ENCODE measurements around the gene REV3L. TPM values are rescaled to one million over a fixed set of nuclear protein-coding genes. Genes with fewer than 3 reads are reported as not detected.
"Not testable (repeated sequence)": the region's sequence is repeated elsewhere in the genome, so short reads cannot be mapped to it uniquely, and the experiment has no call there.

The REV3L gene
- total RNA-seq, 5 donors from 2014 or later (not counting 1 experiment from before 2014, with no cell fraction given) = 18.0 to 27.6 (median 22.1) TPM

DNA sequence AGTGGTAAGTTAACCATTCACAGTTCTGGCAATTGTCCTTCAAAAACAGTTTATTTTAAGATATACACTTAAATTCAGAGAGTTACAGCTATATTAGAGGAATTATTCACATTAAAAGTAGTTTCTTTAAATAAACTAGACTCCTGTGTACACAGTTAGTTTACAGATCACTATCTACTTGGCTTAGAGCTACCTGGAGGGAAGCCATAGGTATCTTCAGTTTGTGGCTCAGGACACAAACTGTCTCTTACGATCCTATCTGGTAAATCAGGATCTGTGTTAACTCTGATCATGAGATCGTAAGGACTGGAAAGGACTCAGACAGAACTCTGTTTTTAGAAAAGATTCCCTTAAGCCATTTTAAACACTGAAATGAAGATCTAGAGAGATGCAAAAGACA is 160.9 kb downstream of the REV3L start:
- no peaks in the 10 kb centered on the region for H3K27me3 ChIP-seq (replicated peaks in 1 of 2; ENCODE audit: control insufficient read depth in 2 of 2, extremely low read depth in 1 of 2, insufficient read depth in 2 of 2, low read length in 1 of 2)
- 94% methylated on average over 2 of the region's 2 CpGs for WGBS (ENCODE audit: insufficient coverage)
- no peak for DNase-seq
- no peak overlapping the region for H3K27ac ChIP-seq (ENCODE audit: low read length)
- CTCF ChIA-PET = interaction anchor here in 1 of 2 donors (0.6 to 1.1 kb wide), 3 partner anchors 11 to 1279 kb away, joined by 3 to 5 read pairs (median 3); no protein-coding TSS in a partner anchor
- H3K4me1 ChIP-seq (ENCODE audit: control insufficient read depth in 1 of 2, extremely low read depth in 1 of 2, insufficient read depth in 2 of 2, low read length in 2 of 2) = no peaks in the 10 kb centered on the region
- Mint-ChIP-seq H3K36me3 (peaks cover 47% of the 10 kb centered on the region), H3K27ac (no peak overlapping the region), H3K4me1 (no peaks in the 10 kb centered on the region), H3K27me3 (no peaks in the 10 kb centered on the region), H3K9me3 (no peaks in the 10 kb centered on the region), H3K4me3 (no peak overlapping the region)
- POLR2A ChIA-PET = interaction anchor here in 1 of 2 donors (0.6 kb wide), 1 partner anchor 620 kb away, joined by 3 read pairs; no protein-coding TSS in a partner anchor
- ATAC-seq (replicated peaks in 1 of 4) = no peak
- H3K36me3 ChIP-seq (ENCODE audit: control insufficient read depth in 2 of 2, extremely low read depth in 1 of 2, insufficient read depth in 1 of 2, low read length in 1 of 2) = peaks cover 0 to 14% of the 10 kb centered on the region in 2 donors
- H3K4me3 ChIP-seq (ENCODE audit: control insufficient read depth in 1 of 2, extremely low read depth in 1 of 2, low read length in 1 of 2) = no peak overlapping the region
- H3K9me3 ChIP-seq = no peaks in the 10 kb centered on the region

DNA sequence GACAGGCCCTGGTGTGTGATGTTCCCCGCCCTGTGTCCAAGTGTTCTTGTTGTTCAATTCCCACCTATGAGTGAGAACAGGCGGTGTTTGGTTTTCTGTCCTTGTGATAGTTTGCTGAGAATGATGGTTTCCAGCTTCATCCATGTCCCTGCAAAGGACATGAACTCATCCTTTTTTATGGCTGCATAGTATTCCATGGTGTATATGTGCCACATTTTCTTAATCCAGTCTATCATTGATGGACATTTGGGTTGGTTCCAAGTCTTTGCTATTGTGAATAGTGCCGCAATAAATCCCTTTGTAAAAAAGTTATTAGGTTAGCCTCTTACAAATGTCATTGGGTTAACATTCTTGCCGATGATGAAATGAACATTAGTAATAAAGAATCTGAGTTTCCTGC is 175.1 kb downstream of the REV3L start:
- DNase-seq; ATAC-seq (replicated peaks in 1 of 4); H3K4me1 Mint-ChIP-seq; H3K27me3 Mint-ChIP-seq; CTCF ChIA-PET; H3K4me3 Mint-ChIP-seq; H3K9me3 ChIP-seq; POLR2A ChIA-PET; H3K27ac Mint-ChIP-seq; H3K4me3 ChIP-seq (ENCODE audit: control insufficient read depth in 1 of 2, extremely low read depth in 1 of 2, low read length in 1 of 2); H3K27ac ChIP-seq (ENCODE audit: low read length); H3K4me1 ChIP-seq (ENCODE audit: control insufficient read depth in 1 of 2, extremely low read depth in 1 of 2, insufficient read depth in 2 of 2, low read length in 2 of 2); H3K27me3 ChIP-seq (replicated peaks in 1 of 2; ENCODE audit: control insufficient read depth in 2 of 2, extremely low read depth in 1 of 2, insufficient read depth in 2 of 2, low read length in 1 of 2); H3K9me3 Mint-ChIP-seq: not testable (repeated sequence)
- 100% methylated on average over 1 of the region's 4 CpGs for WGBS (ENCODE audit: insufficient coverage)
- peaks cover 61% of the 10 kb centered on the region for H3K36me3 Mint-ChIP-seq
- peaks cover 5 to 43% of the 10 kb centered on the region in 2 donors for H3K36me3 ChIP-seq (ENCODE audit: control insufficient read depth in 2 of 2, extremely low read depth in 1 of 2, insufficient read depth in 1 of 2, low read length in 1 of 2)

DNA sequence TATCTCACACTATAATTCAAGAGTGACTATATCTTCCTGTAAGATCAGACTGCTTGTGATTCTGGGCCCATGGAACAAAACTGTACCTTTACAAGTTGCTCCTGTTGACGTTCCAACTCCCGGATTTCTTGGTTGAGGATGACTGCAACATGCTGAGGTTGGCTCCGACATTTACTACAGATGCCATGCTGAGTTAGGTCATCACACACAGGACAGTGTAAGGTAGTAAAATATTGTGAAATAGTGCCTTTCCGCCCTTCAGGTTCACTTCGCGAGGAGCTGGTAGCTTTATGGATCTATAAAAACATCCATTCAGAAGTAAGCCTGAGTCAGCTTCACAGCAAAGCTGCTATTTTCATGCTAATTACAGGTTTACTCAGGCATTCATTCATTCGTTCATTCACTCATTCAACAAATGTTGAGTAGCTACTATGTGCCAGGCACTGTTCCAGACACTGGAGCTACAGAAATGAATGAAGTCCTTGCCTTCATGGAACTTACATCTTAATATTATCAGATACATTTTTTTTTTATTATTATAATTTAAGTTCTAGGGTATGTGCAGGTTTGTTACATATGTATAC is 175.7 kb downstream of the REV3L start:
- peaks cover 62% of the 10 kb centered on the region for H3K36me3 Mint-ChIP-seq

GRCh38 chr6:111306104-111306888 is 176.7 kb downstream of the REV3L start:
- H3K4me3 Mint-ChIP-seq = no peak overlapping the region

More for the DNA sequence above, 175.7 kb downstream of the REV3L start:
- H3K27ac Mint-ChIP-seq = no peak overlapping the region
- H3K36me3 ChIP-seq (ENCODE audit: control insufficient read depth in 2 of 2, extremely low read depth in 1 of 2, insufficient read depth in 1 of 2, low read length in 1 of 2) = peaks cover 5 to 40% of the 10 kb centered on the region in 2 donors
- H3K9me3 ChIP-seq = no peaks in the 10 kb centered on the region
- peaks cover 0 to 4% (median 0%) of the 10 kb centered on the region in 3 donors for H3K9me3 Mint-ChIP-seq
- CTCF ChIA-PET = interaction anchor here in 1 of 2 donors (0.7 kb wide), 1 partner anchor 703 kb away, joined by 3 read pairs; no protein-coding TSS in a partner anchor
- DNase-seq (no peak), ATAC-seq (replicated peaks in 1 of 4) (no peak)
- H3K27ac ChIP-seq (ENCODE audit: low read length) = no peak overlapping the region
- no peaks in the 10 kb centered on the region for H3K27me3 ChIP-seq (replicated peaks in 1 of 2; ENCODE audit: control insufficient read depth in 2 of 2, extremely low read depth in 1 of 2, insufficient read depth in 2 of 2, low read length in 1 of 2)
- no peaks in the 10 kb centered on the region for H3K27me3 Mint-ChIP-seq
- H3K4me3 Mint-ChIP-seq = no peak overlapping the region
- WGBS (ENCODE audit: insufficient coverage) = 96% methylated on average over 4 of the region's 7 CpGs
- no peak overlapping the region for H3K4me3 ChIP-seq (ENCODE audit: control insufficient read depth in 1 of 2, extremely low read depth in 1 of 2, low read length in 1 of 2)
- H3K4me1 Mint-ChIP-seq = no peaks in the 10 kb centered on the region
- POLR2A ChIA-PET = no interaction called here
- no peaks in the 10 kb centered on the region for H3K4me1 ChIP-seq (ENCODE audit: control insufficient read depth in 1 of 2, extremely low read depth in 1 of 2, insufficient read depth in 2 of 2, low read length in 2 of 2)

DNA sequence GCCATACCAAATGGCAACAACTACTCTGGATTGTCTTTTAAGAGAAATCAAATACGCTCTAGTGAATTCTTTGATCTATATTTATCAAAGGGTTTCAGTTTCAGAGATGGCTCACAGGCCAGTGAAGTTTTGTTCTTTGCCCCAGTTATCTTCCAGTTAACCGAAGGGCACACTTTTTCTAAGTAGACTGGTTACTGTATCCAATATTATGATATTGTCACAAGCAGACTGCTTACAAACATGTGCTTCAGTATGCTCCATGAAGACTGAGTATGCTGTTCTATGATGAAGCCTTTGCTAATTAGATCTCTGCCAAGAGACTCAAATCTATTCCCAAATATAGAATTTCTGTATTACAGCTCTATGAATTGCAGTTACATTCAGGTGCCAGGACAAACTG is 181.1 kb downstream of the REV3L start:
- Mint-ChIP-seq H3K36me3 (peaks cover 59% of the 10 kb centered on the region), H3K27me3 (no peaks in the 10 kb centered on the region), H3K9me3 (peaks cover 0 to 14% (median 8%) of the 10 kb centered on the region in 3 donors), H3K4me3 (no peak overlapping the region), H3K4me1 (peaks cover 0 to 4% (median 0%) of the 10 kb centered on the region in 3 donors), H3K27ac (peak overlapping the region in 1 of 2 donors; percentile 7)
- DNase-seq = no peak
- Histone ChIP-seq H3K36me3 (ENCODE audit: control insufficient read depth in 2 of 2, extremely low read depth in 1 of 2, insufficient read depth in 1 of 2, low read length in 1 of 2) (peaks cover 0 to 12% of the 10 kb centered on the region in 2 donors), H3K27me3 (replicated peaks in 1 of 2; ENCODE audit: control insufficient read depth in 2 of 2, extremely low read depth in 1 of 2, insufficient read depth in 2 of 2, low read length in 1 of 2) (no peaks in the 10 kb centered on the region), H3K4me3 (ENCODE audit: control insufficient read depth in 1 of 2, extremely low read depth in 1 of 2, low read length in 1 of 2) (no peak overlapping the region), H3K9me3 (no peaks in the 10 kb centered on the region), H3K4me1 (ENCODE audit: control insufficient read depth in 1 of 2, extremely low read depth in 1 of 2, insufficient read depth in 2 of 2, low read length in 2 of 2) (no peaks in the 10 kb centered on the region), H3K27ac (ENCODE audit: low read length) (no peak overlapping the region)
- ATAC-seq (replicated peaks in 1 of 4) = no peak
- ChIA-PET CTCF (interaction anchor here in 1 of 2 donors (0.5 kb wide), 1 partner anchor 352 kb away, joined by 6 read pairs; no protein-coding TSS in a partner anchor), POLR2A (no interaction called here)
- WGBS (ENCODE audit: insufficient coverage) = no CpG with 5 or more reads among the region's 2 CpGs

More at GRCh38 chr6:111306104-111306888, 176.7 kb downstream of the REV3L start:
- ChIA-PET POLR2A (no interaction called here), CTCF (interaction anchor here in 1 of 2 donors (0.7 kb wide), 1 partner anchor 704 kb away, joined by 3 read pairs; no protein-coding TSS in a partner anchor)
- H3K9me3 Mint-ChIP-seq = peaks cover 0 to 11% (median 6%) of the 10 kb centered on the region in 3 donors
- no peak overlapping the region for H3K4me3 ChIP-seq (ENCODE audit: control insufficient read depth in 1 of 2, extremely low read depth in 1 of 2, low read length in 1 of 2)
- H3K4me1 ChIP-seq (ENCODE audit: control insufficient read depth in 1 of 2, extremely low read depth in 1 of 2, insufficient read depth in 2 of 2, low read length in 2 of 2) = no peaks in the 10 kb centered on the region
- H3K4me1 Mint-ChIP-seq = peaks cover 0 to 4% (median 0%) of the 10 kb centered on the region in 3 donors
- ATAC-seq (replicated peaks in 1 of 4) (no peak), DNase-seq (no peak)
- WGBS (ENCODE audit: insufficient coverage) = 94% methylated on average over 5 of the region's 8 CpGs
- peak overlapping the region in 1 of 2 donors; percentile 8 for H3K27ac Mint-ChIP-seq
- H3K36me3 ChIP-seq (ENCODE audit: control insufficient read depth in 2 of 2, extremely low read depth in 1 of 2, insufficient read depth in 1 of 2, low read length in 1 of 2) = peaks cover 5 to 40% of the 10 kb centered on the region in 2 donors
- no peaks in the 10 kb centered on the region for H3K27me3 ChIP-seq (replicated peaks in 1 of 2; ENCODE audit: control insufficient read depth in 2 of 2, extremely low read depth in 1 of 2, insufficient read depth in 2 of 2, low read length in 1 of 2)
- no peaks in the 10 kb centered on the region for H3K9me3 ChIP-seq
- no peak overlapping the region for H3K27ac ChIP-seq (ENCODE audit: low read length)
- no peaks in the 10 kb centered on the region for H3K27me3 Mint-ChIP-seq
- H3K36me3 Mint-ChIP-seq = peaks cover 67% of the 10 kb centered on the region

DNA sequence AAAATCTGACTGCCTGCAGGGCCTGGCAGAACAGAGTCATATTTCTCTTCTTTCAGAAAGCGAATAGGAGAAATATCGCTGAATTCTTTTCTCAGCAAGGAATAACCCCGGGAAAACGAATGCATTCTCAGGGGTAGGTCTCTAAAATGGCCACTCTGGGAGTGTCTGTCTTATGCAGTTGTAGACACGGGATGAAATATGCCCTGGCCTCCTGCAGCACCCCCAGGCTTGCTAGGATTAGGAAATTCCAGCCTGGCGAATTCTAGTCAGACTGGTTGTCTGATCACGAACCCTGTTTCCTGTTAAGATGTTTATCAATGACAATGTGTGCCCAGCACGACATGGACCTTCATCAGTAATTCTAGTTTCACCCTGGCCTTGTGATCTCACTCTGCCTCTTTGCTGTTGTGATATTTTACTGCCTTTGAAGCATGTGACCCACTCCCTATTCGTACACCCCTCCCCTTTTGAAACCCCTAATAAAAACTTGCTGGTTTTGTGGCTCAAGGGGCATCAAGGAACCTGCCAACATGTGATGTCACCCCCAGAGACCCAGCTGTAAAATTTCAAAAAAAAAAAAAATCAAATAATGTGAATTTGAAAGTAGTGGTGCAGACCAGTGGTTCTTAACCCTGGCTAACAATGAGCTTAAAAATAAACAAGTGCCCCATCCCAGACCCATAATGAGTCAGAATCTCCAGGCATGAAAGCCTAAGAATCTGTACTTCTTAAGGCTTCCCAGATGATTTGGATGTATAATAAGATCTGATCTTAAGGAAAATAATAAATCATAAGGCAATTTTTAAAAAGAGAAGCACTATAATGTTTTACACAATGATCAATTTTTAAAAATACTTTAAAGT is 181.8 kb downstream of the REV3L start:
- Mint-ChIP-seq H3K36me3 (peaks cover 53% of the 10 kb centered on the region), H3K27ac (peak overlapping the region in 1 of 2 donors; percentile 12), H3K9me3 (peaks cover 0 to 14% (median 8%) of the 10 kb centered on the region in 3 donors)
- H3K9me3 ChIP-seq; H3K27ac ChIP-seq (ENCODE audit: low read length); H3K4me3 Mint-ChIP-seq; DNase-seq; H3K4me1 ChIP-seq (ENCODE audit: control insufficient read depth in 1 of 2, extremely low read depth in 1 of 2, insufficient read depth in 2 of 2, low read length in 2 of 2); H3K27me3 Mint-ChIP-seq; H3K4me3 ChIP-seq (ENCODE audit: control insufficient read depth in 1 of 2, extremely low read depth in 1 of 2, low read length in 1 of 2); H3K27me3 ChIP-seq (replicated peaks in 1 of 2; ENCODE audit: control insufficient read depth in 2 of 2, extremely low read depth in 1 of 2, insufficient read depth in 2 of 2, low read length in 1 of 2); H3K36me3 ChIP-seq (ENCODE audit: control insufficient read depth in 2 of 2, extremely low read depth in 1 of 2, insufficient read depth in 1 of 2, low read length in 1 of 2); POLR2A ChIA-PET; H3K4me1 Mint-ChIP-seq; ATAC-seq (replicated peaks in 1 of 4): not testable (repeated sequence)
- WGBS (ENCODE audit: insufficient coverage) = 64% methylated on average over 4 of the region's 9 CpGs
- CTCF ChIA-PET = interaction anchor here in 1 of 2 donors (0.5 kb wide), 1 partner anchor 353 kb away, joined by 6 read pairs; no protein-coding TSS in a partner anchor

Data from T-cell (primary cell).